ENCODE measurements around the gene MUC5B.

Gene MUC5B

GRCh38 chr11:1226986-1227550 is 4.2 kb downstream of the MUC5B start:
- H3K4me3 ChIP-seq (ENCODE audit: low read depth, low read length) = no peak overlapping the region
- no peak overlapping the region for H3K27ac ChIP-seq
- no peaks in the 10 kb centered on the region for H3K79me2 ChIP-seq
- H3K9ac ChIP-seq = no peak overlapping the region
- H3K9me3 ChIP-seq (ENCODE audit: control insufficient read depth, low read length) = no peaks in the 10 kb centered on the region
- no peaks in the 10 kb centered on the region for H3K27me3 ChIP-seq (ENCODE audit: control insufficient read depth, insufficient read depth, low read length)
- no peaks in the 10 kb centered on the region for H3K4me1 ChIP-seq
- TF ChIP-seq CTCF (IDR thresholded peaks at IDR 0.05) = no peak
- no peak overlapping the region for H3K4me2 ChIP-seq (ENCODE audit: low read length)
- H3K36me3 ChIP-seq (ENCODE audit: control insufficient read depth, insufficient read depth, low read length) = no peaks in the 10 kb centered on the region
- H2AFZ ChIP-seq = no peak overlapping the region

- Histone ChIP-seq H3K4me2 (ENCODE audit: low read length) (no peak overlapping the region), H2AFZ (no peak overlapping the region), H3K79me2 (no peaks in the 10 kb centered on the region), H3K9me3 (ENCODE audit: control insufficient read depth, low read length) (no peaks in the 10 kb centered on the region), H3K4me3 (ENCODE audit: low read depth, low read length) (no peak overlapping the region), H3K27ac (no peak overlapping the region), H3K9ac (no peak overlapping the region), H3K36me3 (ENCODE audit: control insufficient read depth, insufficient read depth, low read length) (no peaks in the 10 kb centered on the region), H3K27me3 (ENCODE audit: control insufficient read depth, insufficient read depth, low read length) (no peaks in the 10 kb centered on the region), H3K4me1 (no peaks in the 10 kb centered on the region)
- TF ChIP-seq CTCF (IDR thresholded peaks at IDR 0.05) = no peak
Observed at GRCh38 chr11:1227551-1228100, 4.8 kb downstream of the MUC5B start.

- Histone ChIP-seq H3K9me3 (ENCODE audit: control insufficient read depth, low read length) (no peaks in the 10 kb centered on the region), H3K27ac (no peak overlapping the region), H3K4me2 (ENCODE audit: low read length) (no peak overlapping the region), H3K4me3 (ENCODE audit: low read depth, low read length) (no peak overlapping the region), H3K36me3 (ENCODE audit: control insufficient read depth, insufficient read depth, low read length) (no peaks in the 10 kb centered on the region), H2AFZ (no peak overlapping the region), H3K79me2 (no peaks in the 10 kb centered on the region), H3K27me3 (ENCODE audit: control insufficient read depth, insufficient read depth, low read length) (no peaks in the 10 kb centered on the region), H3K4me1 (no peaks in the 10 kb centered on the region), H3K9ac (no peak overlapping the region)
- no peak for TF ChIP-seq CTCF (IDR thresholded peaks at IDR 0.05)
Observed at GRCh38 chr11:1228101-1228821, 5.4 kb downstream of the MUC5B start.

GRCh38 chr11:1228921-1229451 is 6.1 kb downstream of the MUC5B start:
- no peak overlapping the region for H2AFZ ChIP-seq
- H3K9me3 ChIP-seq (ENCODE audit: control insufficient read depth, low read length) = no peaks in the 10 kb centered on the region
- H3K27ac ChIP-seq = no peak overlapping the region
- no peaks in the 10 kb centered on the region for H3K27me3 ChIP-seq (ENCODE audit: control insufficient read depth, insufficient read depth, low read length)
- H3K4me3 ChIP-seq (ENCODE audit: low read depth, low read length) = no peak overlapping the region
- no peaks in the 10 kb centered on the region for H3K79me2 ChIP-seq
- no peak overlapping the region for H3K4me2 ChIP-seq (ENCODE audit: low read length)
- no peaks in the 10 kb centered on the region for H3K36me3 ChIP-seq (ENCODE audit: control insufficient read depth, insufficient read depth, low read length)
- TF ChIP-seq CTCF (IDR thresholded peaks at IDR 0.05) = no peak
- H3K4me1 ChIP-seq = no peaks in the 10 kb centered on the region
- no peak overlapping the region for H3K9ac ChIP-seq
